CD8-positive, alpha-beta memory T cell (primary cell): ENCODE measurements around the gene CAMSAP1. TPM values are rescaled to one million over a fixed set of nuclear protein-coding genes. Genes with fewer than 3 reads are reported as not detected.
"Not testable (repeated sequence)": the region's sequence is repeated elsewhere in the genome, so short reads cannot be mapped to it uniquely, and the experiment has no call there.

Source experiments
- CTCF ChIA-PET: fragments of 350-600 bp; sonication (Branson Sonifier 250); formaldehyde crosslinking; loops from one replicate; lab custom pipeline; 2021; ENCODE audit warnings: antibody characterized with exemption; lab: Charles Lee
- POLR2A ChIA-PET: fragments of 350-600 bp; sonication (Branson Sonifier 250); formaldehyde crosslinking; loops from one replicate; lab custom pipeline; 2021; ENCODE audit warnings: antibody characterized with exemption; lab: Charles Lee
- DNase-seq, 5 donors: peaks; one replicate each; pipeline versions ENCODE4 v3.0.0 to v3.0.0-alpha.2; 2020 to 2022; ENCODE audit warnings: mixed read lengths in 1 of 5
- H3K27ac ChIP-seq: one replicate; pipeline ENCODE4 v1.7.0; 2013; ENCODE audit warnings: low read depth, mild to moderate bottlenecking, low read length, moderate library complexity
- H3K27me3 ChIP-seq: 2 replicates; pipeline ENCODE4 v1.7.0; 2013; ENCODE audit warnings: low read length, mild to moderate bottlenecking; ENCODE audit not compliant: insufficient read depth, poor library complexity, severe bottlenecking
- H3K36me3 ChIP-seq: 2 replicates; pipeline ENCODE4 v1.7.0; 2013; ENCODE audit warnings: mild to moderate bottlenecking, low read length, moderate library complexity; ENCODE audit not compliant: insufficient read depth
- H3K4me1 ChIP-seq: 2 replicates; pipeline ENCODE4 v1.7.0; 2013; ENCODE audit warnings: mild to moderate bottlenecking, low read length, moderate library complexity; ENCODE audit not compliant: insufficient read depth
- H3K4me3 ChIP-seq: 2 replicates; pipeline ENCODE4 v1.7.0; 2013; ENCODE audit warnings: mild to moderate bottlenecking, low read length
- H3K9me3 ChIP-seq: 2 replicates; pipeline ENCODE4 v1.7.0; 2013; ENCODE audit warnings: mild to moderate bottlenecking, low read length
- H3K27ac Mint-ChIP-seq, 8 donors: one replicate each; pipeline ENCODE4 v1.8.0; 2020 to 2021; ENCODE audit warnings: mixed read lengths in 8 of 8, mild to moderate bottlenecking in 6 of 8, inconsistent platforms in 3 of 8, moderate library complexity in 3 of 8
- H3K27me3 Mint-ChIP-seq, 2 donors: one replicate each; pipeline ENCODE4 v1.8.0; 2020 to 2021; ENCODE audit warnings: mixed read lengths in 2 of 2, mild to moderate bottlenecking in 1 of 2, moderate library complexity in 1 of 2
- H3K36me3 Mint-ChIP-seq, 3 donors: one replicate each; pipeline ENCODE4 v1.8.0; 2020 to 2021; ENCODE audit warnings: mixed read lengths in 3 of 3, inconsistent platforms in 1 of 3, mild to moderate bottlenecking in 1 of 3
- H3K4me1 Mint-ChIP-seq, 3 donors: one replicate each; pipeline ENCODE4 v1.8.0; 2020 to 2021; ENCODE audit warnings: mixed read lengths in 3 of 3, inconsistent platforms in 1 of 3, mild to moderate bottlenecking in 1 of 3
- H3K4me3 Mint-ChIP-seq, 7 donors: one replicate each; pipeline ENCODE4 v1.8.0; 2020 to 2021; ENCODE audit warnings: mixed read lengths in 7 of 7, mild to moderate bottlenecking in 6 of 7, moderate library complexity in 4 of 7, inconsistent platforms in 2 of 7
- H3K9me3 Mint-ChIP-seq, 5 donors: one replicate each; pipeline ENCODE4 v1.8.0; 2020 to 2022; ENCODE audit warnings: mixed read lengths in 5 of 5, mild to moderate bottlenecking in 3 of 5, moderate library complexity in 2 of 5, inconsistent platforms in 1 of 5
- polyA plus RNA-seq: library from polyadenylated mRNA; unstranded; fragments of 300-500 nt; fragmentation: Illumina TruSeq; gene quantifications from one replicate; pipeline ENCODE4 v1.2.3, GENCODE V29; 2021
- total RNA-seq, 2 experiments: library from RNA; stranded (reverse); gene quantifications; one replicate each; pipeline ENCODE4 v1.2.3, GENCODE V29; 2021

The CAMSAP1 gene
- total and polyA plus RNA-seq, 3 experiments from 2014 or later: 2.2 to 33.7 (median 30.4) TPM

DNA sequence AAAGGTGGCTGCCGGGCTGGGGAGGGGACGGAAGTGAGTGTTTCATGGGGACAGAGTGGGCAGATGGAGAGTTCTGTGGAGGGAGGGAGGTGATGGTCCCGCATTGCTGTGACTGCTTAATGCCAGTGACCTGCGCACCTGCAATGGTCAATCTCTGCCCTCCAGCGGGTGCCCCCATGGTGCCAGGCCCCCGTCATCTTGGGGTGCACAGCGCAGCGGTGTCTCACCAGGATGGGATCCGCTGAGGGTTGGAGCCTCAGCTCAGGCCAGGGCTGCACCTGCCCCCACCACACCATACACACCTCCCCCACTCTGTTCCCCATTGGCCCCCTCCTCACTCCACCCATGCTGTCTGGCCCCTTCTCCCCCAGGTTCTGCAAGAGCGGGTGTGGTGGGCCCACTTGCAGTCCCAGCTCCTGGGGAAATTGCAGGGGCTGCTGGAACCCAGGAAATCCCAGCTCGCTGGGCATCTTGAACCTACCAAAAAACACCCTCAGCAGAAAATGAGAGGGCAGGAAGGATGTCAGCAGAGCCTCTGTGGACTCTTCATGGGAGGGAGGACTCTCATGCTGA, 12.1 kb upstream of the CAMSAP1 start:
- Histone ChIP-seq H3K9me3 (peaks cover 24% of the 10 kb centered on the region), H3K36me3 (peaks cover 4% of the 10 kb centered on the region), H3K4me3 (no peak overlapping the region), H3K27me3 (no peaks in the 10 kb centered on the region), H3K4me1 (no peaks in the 10 kb centered on the region), H3K27ac (no peak overlapping the region)
- Mint-ChIP-seq H3K27ac (peak overlapping the region in 1 of 8 donors; percentile 48), H3K4me1 (no peaks in the 10 kb centered on the region), H3K9me3 (peaks cover 19 to 45% (median 39%) of the 10 kb centered on the region in 5 donors), H3K27me3 (peaks cover 0 to 1% of the 10 kb centered on the region in 2 donors), H3K36me3 (peaks cover 14 to 31% (median 19%) of the 10 kb centered on the region in 3 donors), H3K4me3 (no peak overlapping the region)
- POLR2A ChIA-PET: no interaction called here
- DNase-seq: no peak
- CTCF ChIA-PET: no interaction called here

DNA sequence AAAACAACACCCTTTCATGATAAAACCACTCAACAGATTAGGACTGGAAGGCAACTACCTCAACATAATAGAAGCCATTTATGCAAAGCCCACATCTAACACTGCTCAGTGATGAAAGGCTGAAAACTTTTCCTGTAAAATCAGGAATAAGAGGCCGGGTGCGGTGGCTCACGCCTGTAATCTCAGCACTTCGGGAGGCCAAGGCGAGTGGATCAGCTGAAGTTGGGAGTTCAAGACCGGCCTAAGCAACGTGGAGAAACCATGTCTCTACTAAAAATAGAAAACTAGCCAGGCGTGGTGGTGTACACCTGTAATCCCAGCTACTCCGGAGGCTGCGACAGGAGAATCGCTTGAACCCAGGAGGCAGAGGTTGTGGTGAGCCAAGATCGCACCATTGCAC, 8.9 kb upstream of the CAMSAP1 start:
- POLR2A ChIA-PET, H3K4me1 Mint-ChIP-seq, H3K27ac Mint-ChIP-seq, H3K4me3 Mint-ChIP-seq, H3K36me3 ChIP-seq, CTCF ChIA-PET, H3K4me3 ChIP-seq, H3K27me3 Mint-ChIP-seq, H3K4me1 ChIP-seq, H3K27ac ChIP-seq, DNase-seq, H3K27me3 ChIP-seq: not testable (repeated sequence)
- peaks cover 26% of the 10 kb centered on the region for H3K9me3 ChIP-seq
- H3K36me3 Mint-ChIP-seq: peaks cover 22 to 52% (median 42%) of the 10 kb centered on the region in 3 donors
- H3K9me3 Mint-ChIP-seq: peaks cover 23 to 56% (median 51%) of the 10 kb centered on the region in 5 donors

DNA sequence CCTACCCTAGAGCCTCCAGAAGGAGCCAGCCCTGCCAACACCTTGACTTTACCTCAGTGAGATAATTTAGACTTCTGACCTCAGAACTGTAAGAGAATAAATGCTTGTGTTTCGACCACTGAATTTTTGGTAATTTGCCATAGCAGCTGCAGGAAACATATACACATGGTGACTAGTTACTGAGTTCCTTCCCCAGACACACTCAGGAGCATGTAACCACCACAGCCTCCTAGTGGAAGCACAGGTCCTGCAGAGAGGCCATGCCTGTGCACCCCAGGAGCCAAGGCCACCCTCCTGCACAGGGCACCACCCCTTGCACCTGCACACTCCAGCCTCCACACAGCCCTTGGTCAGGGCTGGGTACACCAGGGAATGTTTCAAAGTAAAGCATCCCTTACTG, 7.6 kb upstream of the CAMSAP1 start:
- Histone ChIP-seq H3K4me1 (no peaks in the 10 kb centered on the region), H3K36me3 (peaks cover 14% of the 10 kb centered on the region), H3K4me3 (no peak overlapping the region), H3K27ac (no peak overlapping the region), H3K27me3 (no peaks in the 10 kb centered on the region), H3K9me3 (peaks cover 26% of the 10 kb centered on the region)
- ChIA-PET CTCF (no interaction called here), POLR2A (no interaction called here)
- Mint-ChIP-seq H3K4me3 (no peak overlapping the region), H3K9me3 (peaks cover 23 to 56% (median 51%) of the 10 kb centered on the region in 5 donors), H3K4me1 (peaks cover 12 to 21% (median 18%) of the 10 kb centered on the region in 3 donors), H3K27ac (no peak overlapping the region), H3K36me3 (peaks cover 24 to 61% (median 54%) of the 10 kb centered on the region in 3 donors), H3K27me3 (peaks cover 0 to 1% of the 10 kb centered on the region in 2 donors)
- DNase-seq: no peak

DNA sequence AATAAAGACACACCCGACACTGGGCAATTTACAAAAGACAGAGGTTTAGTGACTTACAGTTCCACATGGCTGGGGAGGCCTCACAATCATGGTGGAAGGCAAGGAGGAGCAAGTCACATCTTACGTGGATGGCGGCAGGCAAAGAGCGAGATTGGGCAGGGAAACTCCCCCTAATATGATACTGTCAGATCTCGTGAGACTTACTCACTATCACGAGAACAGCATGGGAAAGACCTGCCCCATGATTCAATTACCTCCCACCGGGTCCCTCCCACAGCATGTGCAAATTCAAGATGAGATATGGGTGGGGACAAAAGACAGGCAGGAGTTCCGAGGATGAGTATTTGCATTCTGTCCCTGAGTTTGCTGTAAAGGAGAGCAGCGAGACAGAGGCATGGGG, 3.9 kb upstream of the CAMSAP1 start:
- H3K27me3 Mint-ChIP-seq, H3K27ac ChIP-seq, CTCF ChIA-PET, H3K9me3 ChIP-seq, H3K27me3 ChIP-seq, H3K4me3 ChIP-seq, POLR2A ChIA-PET, H3K4me3 Mint-ChIP-seq, DNase-seq: not testable (repeated sequence)
- peaks cover 9 to 30% (median 27%) of the 10 kb centered on the region in 5 donors for H3K9me3 Mint-ChIP-seq
- H3K27ac Mint-ChIP-seq: peak overlapping the region in 1 of 8 donors; percentile 56
- peaks cover 20 to 63% (median 47%) of the 10 kb centered on the region in 3 donors for H3K36me3 Mint-ChIP-seq
- H3K4me1 Mint-ChIP-seq: peaks cover 26 to 37% (median 35%) of the 10 kb centered on the region in 3 donors
- Histone ChIP-seq H3K4me1 (peaks cover 15% of the 10 kb centered on the region), H3K36me3 (peaks cover 14% of the 10 kb centered on the region)

DNA sequence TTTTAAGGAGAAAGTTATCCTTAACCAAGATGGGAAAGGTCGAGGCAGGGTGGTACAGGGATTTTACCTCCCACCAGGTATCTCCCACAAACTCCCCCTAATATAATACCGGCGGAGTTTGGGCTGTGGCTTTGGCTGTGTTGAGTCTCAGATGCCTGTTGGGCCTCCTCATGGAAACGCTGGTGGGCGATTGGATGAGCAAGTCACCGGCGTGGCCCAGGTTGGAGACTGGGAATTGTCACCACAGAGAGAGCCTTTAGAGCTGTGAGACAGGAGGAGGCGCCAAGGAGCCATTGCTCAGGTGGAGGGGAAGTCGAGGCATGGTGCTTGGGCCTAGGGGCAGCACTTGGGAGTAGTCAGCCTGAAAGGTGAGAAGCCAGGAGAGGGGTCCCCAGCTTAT, 3.4 kb upstream of the CAMSAP1 start:
- H3K9me3 Mint-ChIP-seq: peaks cover 6 to 25% (median 22%) of the 10 kb centered on the region in 5 donors
- Histone ChIP-seq H3K36me3 (peaks cover 14% of the 10 kb centered on the region), H3K4me3 (no peak overlapping the region), H3K9me3 (peaks cover 10% of the 10 kb centered on the region), H3K27ac (no peak overlapping the region), H3K4me1 (peaks cover 20% of the 10 kb centered on the region), H3K27me3 (no peaks in the 10 kb centered on the region)
- no peak for DNase-seq
- H3K4me3 Mint-ChIP-seq: no peak overlapping the region
- peak overlapping the region in 3 of 8 donors; percentile 41 to 66 (median 56) for H3K27ac Mint-ChIP-seq
- peaks cover 0 to 2% of the 10 kb centered on the region in 2 donors for H3K27me3 Mint-ChIP-seq
- peaks cover 18 to 60% (median 43%) of the 10 kb centered on the region in 3 donors for H3K36me3 Mint-ChIP-seq
- peaks cover 31 to 41% (median 40%) of the 10 kb centered on the region in 3 donors for H3K4me1 Mint-ChIP-seq
- POLR2A ChIA-PET: no interaction called here
- CTCF ChIA-PET: no interaction called here

DNA sequence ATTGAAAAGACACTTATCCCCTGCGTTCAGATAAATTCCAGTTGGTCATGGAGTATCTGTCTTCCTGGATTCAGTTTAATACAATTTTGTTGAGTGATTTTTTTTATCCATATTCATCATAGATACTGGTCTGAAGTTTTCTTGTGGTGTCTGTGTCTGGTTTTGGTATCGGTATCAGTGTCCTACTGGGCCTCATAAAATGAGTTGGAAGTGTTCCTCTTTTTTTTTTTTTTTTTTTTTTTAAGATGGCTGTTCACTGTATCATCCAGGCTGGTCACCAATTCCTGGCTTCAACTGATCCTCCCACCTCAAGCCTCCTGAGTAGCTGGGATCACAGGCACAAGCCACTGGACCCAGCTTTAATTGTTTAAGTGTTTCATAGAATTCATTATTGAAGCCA, 2.9 kb upstream of the CAMSAP1 start:
- Mint-ChIP-seq H3K27me3 (peaks cover 0 to 2% of the 10 kb centered on the region in 2 donors), H3K4me1 (peaks cover 37 to 47% (median 46%) of the 10 kb centered on the region in 3 donors), H3K36me3 (peaks cover 14 to 55% (median 38%) of the 10 kb centered on the region in 3 donors), H3K9me3 (peaks cover 5 to 20% (median 17%) of the 10 kb centered on the region in 5 donors), H3K27ac (peak overlapping the region in 4 of 8 donors; percentile 56 to 88 (median 64)), H3K4me3 (peak overlapping the region in 6 of 7 donors; percentile 5 to 75 (median 43))
- peaks cover 14% of the 10 kb centered on the region for H3K36me3 ChIP-seq
- no peak overlapping the region for H3K27ac ChIP-seq
- peaks cover 25% of the 10 kb centered on the region for H3K4me1 ChIP-seq
- H3K27me3 ChIP-seq: no peaks in the 10 kb centered on the region
- no peak for DNase-seq
- H3K9me3 ChIP-seq: peaks cover 10% of the 10 kb centered on the region
- H3K4me3 ChIP-seq: no peak overlapping the region
- CTCF ChIA-PET: no interaction called here
- POLR2A ChIA-PET: no interaction called here

DNA sequence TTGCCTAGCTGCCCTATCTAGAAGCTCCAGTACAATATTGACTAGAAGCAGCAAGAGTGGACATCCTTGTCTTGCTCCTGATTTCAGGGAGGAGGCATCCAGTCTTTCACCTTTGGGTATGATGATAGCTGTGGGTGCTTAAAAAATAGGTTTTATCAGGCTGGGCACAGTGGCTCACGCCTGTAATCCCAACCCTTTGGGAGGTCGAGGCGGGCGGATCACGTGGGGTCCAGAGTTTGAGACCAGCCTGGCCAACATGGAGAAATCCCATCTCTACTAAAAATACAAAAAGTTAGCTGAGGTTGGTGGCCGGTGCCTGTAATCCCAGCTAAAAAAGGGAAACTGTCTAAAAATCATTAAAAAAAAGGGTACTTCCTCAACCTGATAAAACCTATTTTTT, 2.0 kb upstream of the CAMSAP1 start:
- Mint-ChIP-seq H3K36me3 (peaks cover 10 to 49% (median 29%) of the 10 kb centered on the region in 3 donors), H3K4me3 (peak overlapping the region; percentile 77 to 90 (median 86)), H3K27ac (peak overlapping the region in 7 of 8 donors; percentile 13 to 97 (median 86)), H3K9me3 (peaks cover 5 to 11% (median 11%) of the 10 kb centered on the region in 5 donors), H3K4me1 (peaks cover 40 to 53% (median 53%) of the 10 kb centered on the region in 3 donors), H3K27me3 (peaks cover 0 to 2% of the 10 kb centered on the region in 2 donors)
- Histone ChIP-seq H3K36me3 (peaks cover 10% of the 10 kb centered on the region), H3K27me3 (no peaks in the 10 kb centered on the region), H3K4me3 (peak overlapping the region; percentile 58), H3K4me1 (peaks cover 31% of the 10 kb centered on the region), H3K9me3 (peaks cover 2% of the 10 kb centered on the region), H3K27ac (no peak overlapping the region)
- no peak for DNase-seq
- CTCF ChIA-PET: no interaction called here
- POLR2A ChIA-PET: interaction anchor here (0.9 kb wide), 1 partner anchor 51 kb away, joined by 3 read pairs; no protein-coding TSS in a partner anchor

DNA sequence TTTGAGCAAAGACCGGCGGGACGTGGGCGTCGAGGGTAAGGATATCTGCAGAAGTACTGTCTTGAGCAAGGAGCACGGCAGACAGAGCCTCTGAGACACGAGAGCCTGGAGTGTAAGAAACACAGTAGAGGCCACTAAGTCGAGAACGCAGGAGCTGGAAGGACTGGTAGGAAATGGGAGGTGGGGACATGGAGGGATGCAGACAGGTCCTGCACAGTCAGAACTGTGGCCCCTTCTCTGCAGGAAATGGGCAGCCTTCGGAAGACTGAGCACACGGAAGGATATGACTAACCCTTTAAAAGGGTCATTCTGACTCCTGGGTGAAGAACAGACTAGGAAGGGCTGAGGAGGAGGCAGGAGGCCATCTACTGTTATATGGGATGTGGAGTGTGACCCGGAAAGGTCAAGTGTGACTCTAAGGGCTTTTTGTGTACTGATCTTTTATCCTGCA, 1.4 kb upstream of the CAMSAP1 start:
- Histone ChIP-seq H3K9me3 (no peaks in the 10 kb centered on the region), H3K27me3 (no peaks in the 10 kb centered on the region), H3K27ac (no peak overlapping the region), H3K36me3 (peaks cover 10% of the 10 kb centered on the region), H3K4me1 (peaks cover 31% of the 10 kb centered on the region), H3K4me3 (peak overlapping the region; percentile 58)
- Mint-ChIP-seq H3K9me3 (peaks cover 4 to 8% (median 7%) of the 10 kb centered on the region in 5 donors), H3K4me1 (peaks cover 42 to 58% (median 53%) of the 10 kb centered on the region in 3 donors), H3K36me3 (peaks cover 9 to 46% (median 26%) of the 10 kb centered on the region in 3 donors), H3K27me3 (peaks cover 0 to 2% of the 10 kb centered on the region in 2 donors), H3K4me3 (peak overlapping the region; percentile 77 to 90 (median 86)), H3K27ac (peak overlapping the region in 7 of 8 donors; percentile 13 to 97 (median 86))
- ChIA-PET CTCF (no interaction called here), POLR2A (interaction anchor here (0.9 kb wide), 1 partner anchor 51 kb away, joined by 3 read pairs; no protein-coding TSS in a partner anchor)
- no peak for DNase-seq
